Endodermal cell (in vitro differentiated cells): ENCODE data around the gene TBC1D2. TPM values are rescaled to one million over a fixed set of nuclear protein-coding genes. Genes with fewer than 3 reads are reported as not detected.

Experiments
- DNase-seq: peaks from one replicate; pipeline ENCODE4 v3.0.0-alpha.2; 2017
- H3K27ac ChIP-seq: 2 replicates; pipeline ENCODE4 v1.5.1; 2013; ENCODE audit warnings: mild to moderate bottlenecking, low read depth, low read length, moderate library complexity
- H3K27me3 ChIP-seq: 2 replicates; pipeline ENCODE4 v1.6.1; 2013; ENCODE audit warnings: mild to moderate bottlenecking, low read length, moderate library complexity; ENCODE audit not compliant: insufficient read depth, control insufficient read depth, poor library complexity, severe bottlenecking
- H3K36me3 ChIP-seq: 2 replicates; pipeline ENCODE4 v1.7.0; 2013; ENCODE audit warnings: mild to moderate bottlenecking, low read length, moderate library complexity; ENCODE audit not compliant: control insufficient read depth, insufficient read depth
- H3K4me1 ChIP-seq: one replicate; pipeline ENCODE4 v1.7.0; 2013; ENCODE audit warnings: low read length; ENCODE audit not compliant: control insufficient read depth, insufficient read depth
- H3K4me3 ChIP-seq: 2 replicates; pipeline ENCODE4 v1.5.1; 2013; ENCODE audit warnings: mild to moderate bottlenecking, low read length, moderate library complexity
- H3K9ac ChIP-seq: 2 replicates; pipeline ENCODE4 v1.6.1; 2013; ENCODE audit warnings: mild to moderate bottlenecking, low read length, moderate library complexity; ENCODE audit not compliant: poor library complexity, severe bottlenecking; ENCODE audit errors: extremely low read depth
- H3K9me3 ChIP-seq: 2 replicates; pipeline ENCODE4 v1.6.1; 2013; ENCODE audit warnings: mild to moderate bottlenecking, low read length, moderate library complexity; ENCODE audit not compliant: control insufficient read depth
- H3K27ac Mint-ChIP-seq: 2 replicates; pipeline ENCODE4 v1.8.0; 2020; ENCODE audit warnings: mixed read lengths
- H3K27me3 Mint-ChIP-seq: 2 replicates; pipeline ENCODE4 v1.8.0; 2021; ENCODE audit warnings: mild to moderate bottlenecking, mixed read lengths; ENCODE audit not compliant: insufficient read depth
- H3K36me3 Mint-ChIP-seq: 2 replicates; pipeline ENCODE4 v1.8.0; 2020; ENCODE audit warnings: low read depth, mixed read lengths
- H3K4me1 Mint-ChIP-seq: 2 replicates; pipeline ENCODE4 v1.8.0; 2020; ENCODE audit warnings: mixed read lengths
- H3K4me3 Mint-ChIP-seq: 2 replicates; pipeline ENCODE4 v1.8.0; 2020; ENCODE audit warnings: mild to moderate bottlenecking, moderate library complexity, mixed read lengths
- H3K9me3 Mint-ChIP-seq: 2 replicates; pipeline ENCODE4 v1.8.0; 2020; ENCODE audit warnings: mild to moderate bottlenecking, mixed read lengths
- CTCF ChIP-seq: fragments of 200-600 bp; sonication (generic); conservative IDR thresholded peaks from 2 replicates; pipeline ENCODE4 v1.5.0; 2021; ENCODE audit warnings: antibody characterized with exemption, mild to moderate bottlenecking
- WGBS, 2 experiments: methylation state at CpG; one replicate each; pipeline versions ENCODE4 v1.1.5 to v1.1.7; 2013; ENCODE audit warnings: missing lambda C conversion rate in 2 of 2, mixed read lengths in 1 of 2; ENCODE audit not compliant: insufficient coverage in 1 of 2, insufficient read length in 1 of 2; 5-methylcytosine and 5-hydroxymethylcytosine counted together
- total RNA-seq, 2 donors: library from RNA; stranded (reverse); fragmentation: NEBNext Ultra II Directional in 1 of 2; extraction: Animal tissue kit (Norgen Biotek cat#: 25700) in 1 of 2; gene quantifications; 2 replicates in 1 of 2; 3 replicates in 1 of 2; pipeline ENCODE4 v1.2.1, GENCODE V29; 2021

Gene TBC1D2
- total RNA-seq, 2 donors from 2014 or later, result 8.1 to 10.4 TPM

GRCh38 chr9:98248737-98249474 lies 6.5 kb downstream of the TBC1D2 start:
- H3K9ac ChIP-seq, result no peak overlapping the region
- H3K36me3 Mint-ChIP-seq, result peaks cover 21% of the 10 kb centered on the region
- no peak for DNase-seq
- H3K27ac ChIP-seq, result no peak overlapping the region
- H3K27me3 ChIP-seq, result no peaks in the 10 kb centered on the region
- TF ChIP-seq CTCF, result no peak
- peaks cover 48% of the 10 kb centered on the region for H3K4me1 Mint-ChIP-seq
- no peak overlapping the region for H3K27ac Mint-ChIP-seq
- no peak overlapping the region for H3K4me3 ChIP-seq
- H3K9me3 ChIP-seq, result no peaks in the 10 kb centered on the region
- no peaks in the 10 kb centered on the region for H3K9me3 Mint-ChIP-seq
- WGBS, 2 experiments, result 88 to 89% methylated on average over 14 to 16 of the region's 16 CpGs
- H3K36me3 ChIP-seq, result peaks cover 26% of the 10 kb centered on the region
- no peaks in the 10 kb centered on the region for H3K27me3 Mint-ChIP-seq
- no peak overlapping the region for H3K4me3 Mint-ChIP-seq
- peaks cover under 1% of the 10 kb centered on the region for H3K4me1 ChIP-seq

GRCh38 chr9:98247831-98248657 lies 7.4 kb downstream of the TBC1D2 start:
- TF ChIP-seq CTCF, result no peak
- no peak overlapping the region for H3K9ac ChIP-seq
- 88 to 100% methylated on average over 5 to 8 of the region's 8 CpGs for WGBS, 2 experiments
- Mint-ChIP-seq H3K4me1 (peaks cover 39% of the 10 kb centered on the region), H3K36me3 (peaks cover 21% of the 10 kb centered on the region), H3K4me3 (no peak overlapping the region), H3K9me3 (no peaks in the 10 kb centered on the region), H3K27me3 (no peaks in the 10 kb centered on the region), H3K27ac (no peak overlapping the region)
- no peaks in the 10 kb centered on the region for H3K4me1 ChIP-seq
- no peaks in the 10 kb centered on the region for H3K9me3 ChIP-seq
- no peak for DNase-seq
- H3K27me3 ChIP-seq, result no peaks in the 10 kb centered on the region
- peaks cover 28% of the 10 kb centered on the region for H3K36me3 ChIP-seq
- no peak overlapping the region for H3K4me3 ChIP-seq
- H3K27ac ChIP-seq, result no peak overlapping the region

GRCh38 chr9:98242426-98242825 lies 13.0 kb downstream of the TBC1D2 start:
- Mint-ChIP-seq H3K4me1 (peaks cover 17% of the 10 kb centered on the region), H3K27ac (no peak overlapping the region), H3K4me3 (no peak overlapping the region), H3K36me3 (no peaks in the 10 kb centered on the region), H3K27me3 (no peaks in the 10 kb centered on the region), H3K9me3 (no peaks in the 10 kb centered on the region)
- no peak overlapping the region for H3K27ac ChIP-seq
- no peak overlapping the region for H3K4me3 ChIP-seq
- H3K9me3 ChIP-seq, result no peaks in the 10 kb centered on the region
- H3K36me3 ChIP-seq, result peaks cover 9% of the 10 kb centered on the region
- no peak overlapping the region for H3K9ac ChIP-seq
- WGBS, 2 experiments, result 94 to 95% methylated on average over 3 of the region's 3 CpGs
- no peak for DNase-seq
- TF ChIP-seq CTCF, result no peak
- H3K27me3 ChIP-seq, result no peaks in the 10 kb centered on the region
- H3K4me1 ChIP-seq, result no peaks in the 10 kb centered on the region
